ENCODE measurements around the gene SCFD2. TPM values are rescaled to one million over a fixed set of nuclear protein-coding genes. Genes with fewer than 3 reads are reported as not detected.

SCFD2 gene
- total and polyA plus RNA-seq, 2 of the 8 experiments (the other 6 are each of a cell fraction or from before 2014, with no cell fraction given): 6.2 to 10.2 TPM

DNA sequence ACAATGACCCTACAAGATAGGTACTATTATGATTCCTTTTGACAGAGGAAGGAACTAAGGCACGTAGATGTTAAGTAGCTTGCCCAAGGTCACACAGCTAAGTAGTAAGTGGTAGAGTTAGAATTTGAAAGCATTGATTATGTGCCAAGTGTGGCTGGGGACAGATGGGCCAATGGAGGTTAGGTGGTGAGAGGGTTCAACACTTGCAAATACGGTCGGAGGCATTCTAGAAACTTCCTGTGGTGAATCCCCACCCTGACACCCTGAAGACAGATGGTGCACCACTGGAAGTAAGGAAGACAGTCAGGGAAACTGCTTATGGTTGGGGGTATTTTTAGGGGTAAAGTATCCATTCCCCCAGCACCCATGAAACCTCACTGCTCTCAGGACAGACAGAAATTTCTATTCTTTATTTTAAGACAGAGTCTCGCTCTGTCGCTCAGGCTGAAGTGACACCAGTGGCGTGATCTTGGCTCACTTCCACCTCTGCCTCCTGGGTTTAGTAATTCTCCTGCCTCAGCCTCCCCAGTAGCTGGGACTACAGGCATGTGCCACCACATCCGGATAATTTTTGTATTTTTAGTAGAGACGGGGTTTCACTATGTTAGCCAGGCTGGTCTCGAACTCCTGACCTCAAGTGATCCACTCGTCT, 361.2 kb downstream of the SCFD2 start:
- WGBS, 2 experiments (ENCODE audit: extremely low coverage in 1 of 2, insufficient coverage in 1 of 2, insufficient read length in 1 of 2, insufficient replicate concordance in 2 of 2, low coverage in 1 of 2, low lambda C conversion rate in 2 of 2, missing lambda C conversion rate in 1 of 2): 93% methylated on average over 10 of the region's 10 CpGs; no CpG with 5 or more reads in 1 of the 2 experiments
- no peaks in the 10 kb centered on the region for H3K4me1 ChIP-seq (replicated peaks in 1 of 4; ENCODE audit: control insufficient read depth in 3 of 4, insufficient read depth in 4 of 4, low read length in 3 of 4)
- no peak overlapping the region for H2AK5ac ChIP-seq (ENCODE audit: low read depth, low read length)
- no peak overlapping the region for H3K4me2 ChIP-seq (ENCODE audit: insufficient read depth in 1 of 2, low read depth in 2 of 2, low read length in 2 of 2)
- H3K9ac ChIP-seq (replicated peaks in 1 of 4; ENCODE audit: extremely low read depth in 1 of 4, low read depth in 3 of 4, low read length in 3 of 4): no peak overlapping the region
- no peaks in the 10 kb centered on the region for H3K36me3 ChIP-seq (ENCODE audit: control insufficient read depth in 2 of 4, insufficient read depth in 4 of 4, low read length in 3 of 4)
- ChIA-PET POLR2A (ENCODE audit: partially characterized antibody) (no interaction called here), CTCF (ENCODE audit: partially characterized antibody) (interaction anchor here (1.0 to 2.8 kb wide), 2 partner anchors 11 to 1229 kb away, joined by 3 to 11 read pairs; no protein-coding TSS in a partner anchor)
- no peak overlapping the region for H4K5ac ChIP-seq (ENCODE audit: insufficient read length, low read depth, low read length)
- no peak for DNase-seq (ENCODE audit: low read depth in 1 of 2, low spot score in 2 of 2)
- no peak overlapping the region for H3K18ac ChIP-seq (ENCODE audit: extremely low read depth, low read length)
- H3K27ac ChIP-seq (ENCODE audit: low read depth, low read length): no peak overlapping the region
- H2BK120ac ChIP-seq (replicated peaks; ENCODE audit: low read depth, low read length): no peak overlapping the region
- no peaks in the 10 kb centered on the region for H3K79me1 ChIP-seq (ENCODE audit: low read depth, low read length)
- no peak overlapping the region for H2BK20ac ChIP-seq (ENCODE audit: low read length)
- H3K4ac ChIP-seq (replicated peaks; ENCODE audit: insufficient read length, low read depth, low read length): no peak overlapping the region
- H2BK12ac ChIP-seq (ENCODE audit: low read depth, low read length): no peak overlapping the region
- no peak overlapping the region for H4K8ac ChIP-seq (ENCODE audit: extremely low read depth, insufficient read depth, low read length)
- no peaks in the 10 kb centered on the region for H3K23me2 ChIP-seq (ENCODE audit: low read depth, low read length)
- H3K23ac ChIP-seq (ENCODE audit: insufficient read length): no peak overlapping the region
- no peak overlapping the region for H2AFZ ChIP-seq (ENCODE audit: low read length)
- H3K14ac ChIP-seq (ENCODE audit: insufficient read length): no peak overlapping the region
- H3K27me3 ChIP-seq (replicated peaks in 1 of 4; ENCODE audit: control insufficient read depth in 3 of 4, extremely low read depth in 1 of 4, insufficient read depth in 3 of 4, low read length in 3 of 4): no peaks in the 10 kb centered on the region
- H4K91ac ChIP-seq (replicated peaks; ENCODE audit: insufficient read length, low read length): no peak overlapping the region
- no peaks in the 10 kb centered on the region for H4K20me1 ChIP-seq (replicated peaks in 1 of 2; ENCODE audit: control insufficient read depth in 1 of 2, insufficient read depth in 2 of 2, low read length in 2 of 2)
- no peak overlapping the region for H3K56ac ChIP-seq (replicated peaks; ENCODE audit: insufficient read length, low read depth, low read length)
- no peak overlapping the region for H2BK15ac ChIP-seq (ENCODE audit: low read length)
- H3K79me2 ChIP-seq (ENCODE audit: control insufficient read depth in 1 of 2, insufficient read depth in 2 of 2, low read length in 2 of 2): no peaks in the 10 kb centered on the region
- FAIRE-seq: no peak
- TF ChIP-seq ASH2L (IDR thresholded peaks at IDR 0.05; ENCODE audit: low read length) (no peak), MAFK (IDR thresholded peaks at IDR 0.05; ENCODE audit: low read depth, low read length) (no peak), HDAC6 (IDR thresholded peaks at IDR 0.05; ENCODE audit: low read depth, low read length) (no peak), SAP30 (IDR thresholded peaks at IDR 0.05; ENCODE audit: insufficient read depth, insufficient replicate concordance, low read length) (no peak), CREB1 (IDR thresholded peaks at IDR 0.05) (no peak), RXRA (IDR thresholded peaks at IDR 0.05; ENCODE audit: insufficient read depth, low read depth, low read length) (no peak), POU5F1 (IDR thresholded peaks at IDR 0.05; ENCODE audit: low read depth, low read length) (no peak)
- TF ChIP-seq, protein P1, sequence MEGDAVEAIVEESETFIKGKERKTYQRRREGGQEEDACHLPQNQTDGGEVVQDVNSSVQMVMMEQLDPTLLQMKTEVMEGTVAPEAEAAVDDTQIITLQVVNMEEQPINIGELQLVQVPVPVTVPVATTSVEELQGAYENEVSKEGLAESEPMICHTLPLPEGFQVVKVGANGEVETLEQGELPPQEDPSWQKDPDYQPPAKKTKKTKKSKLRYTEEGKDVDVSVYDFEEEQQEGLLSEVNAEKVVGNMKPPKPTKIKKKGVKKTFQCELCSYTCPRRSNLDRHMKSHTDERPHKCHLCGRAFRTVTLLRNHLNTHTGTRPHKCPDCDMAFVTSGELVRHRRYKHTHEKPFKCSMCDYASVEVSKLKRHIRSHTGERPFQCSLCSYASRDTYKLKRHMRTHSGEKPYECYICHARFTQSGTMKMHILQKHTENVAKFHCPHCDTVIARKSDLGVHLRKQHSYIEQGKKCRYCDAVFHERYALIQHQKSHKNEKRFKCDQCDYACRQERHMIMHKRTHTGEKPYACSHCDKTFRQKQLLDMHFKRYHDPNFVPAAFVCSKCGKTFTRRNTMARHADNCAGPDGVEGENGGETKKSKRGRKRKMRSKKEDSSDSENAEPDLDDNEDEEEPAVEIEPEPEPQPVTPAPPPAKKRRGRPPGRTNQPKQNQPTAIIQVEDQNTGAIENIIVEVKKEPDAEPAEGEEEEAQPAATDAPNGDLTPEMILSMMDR (IDR thresholded peaks at IDR 0.05; ENCODE audit: control extremely low read depth in 1 of 3, insufficient read depth in 1 of 3, low read depth in 1 of 3, low read length in 3 of 3): no peak
- H3K4me3 ChIP-seq (ENCODE audit: extremely low read depth in 1 of 4, insufficient read depth in 2 of 4, low read depth in 3 of 4, low read length in 4 of 4): no peak overlapping the region
- H3K9me3 ChIP-seq (ENCODE audit: insufficient read depth in 2 of 2, low read depth in 1 of 2, low read length in 1 of 2): no peaks in the 10 kb centered on the region
- H2BK5ac ChIP-seq (ENCODE audit: low read depth, low read length): no peak overlapping the region

All from H1 (cell line).